GM10847 (cell line): ENCODE data around the gene ZZZ3.
A peak's percentile ranks its signal among the peaks of the same experiment; 100 is the strongest.

ENCODE experiments used
- POLR2A ChIP-seq: IDR thresholded peaks from 2 replicates; pipeline ENCODE4 v1.6.1; 2011; ENCODE audit not compliant: insufficient read length; ENCODE audit errors: extremely low read depth

Gene ZZZ3

DNA sequence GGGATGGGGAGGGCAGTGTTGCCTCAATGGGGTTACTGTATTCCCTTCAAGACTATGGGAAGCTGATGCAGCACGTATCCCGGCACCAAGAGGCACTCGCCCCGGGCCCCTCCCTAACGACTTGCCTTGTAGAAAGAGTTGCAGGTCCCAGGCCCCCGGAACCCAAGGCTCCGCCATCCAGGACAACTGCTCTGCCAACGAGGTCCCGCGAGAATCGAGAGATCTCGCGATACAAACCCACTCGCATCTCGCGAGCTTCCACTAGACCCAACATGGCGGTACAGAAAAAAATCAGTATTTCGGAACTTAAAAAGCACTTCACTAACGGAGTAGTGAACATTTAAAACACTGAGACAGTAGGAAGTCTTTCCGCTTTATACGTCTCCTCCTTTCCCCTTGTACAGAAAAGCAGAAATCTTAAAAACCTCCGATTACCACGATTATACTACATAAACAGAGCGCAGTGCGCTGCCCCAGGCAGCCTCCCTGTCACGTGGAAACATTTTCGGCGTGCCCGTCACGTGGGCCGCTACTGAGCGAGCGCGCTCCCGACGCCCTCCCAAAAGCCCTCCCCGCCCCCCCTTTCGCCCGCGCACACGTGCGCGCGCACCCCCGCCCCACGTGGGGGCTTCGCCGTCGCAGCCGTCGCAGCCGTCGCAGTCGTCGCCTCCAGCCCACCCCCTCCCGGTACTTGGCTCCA is at the start of gene ZZZ3:
TSS of gene ZZZ3 (minus strand) at position 199 of the 700 bp plus-strand sequence. CDS start 49,304 bp downstream, outside the sequence.
- peak; percentile 76 for TF ChIP-seq POLR2A

DNA sequence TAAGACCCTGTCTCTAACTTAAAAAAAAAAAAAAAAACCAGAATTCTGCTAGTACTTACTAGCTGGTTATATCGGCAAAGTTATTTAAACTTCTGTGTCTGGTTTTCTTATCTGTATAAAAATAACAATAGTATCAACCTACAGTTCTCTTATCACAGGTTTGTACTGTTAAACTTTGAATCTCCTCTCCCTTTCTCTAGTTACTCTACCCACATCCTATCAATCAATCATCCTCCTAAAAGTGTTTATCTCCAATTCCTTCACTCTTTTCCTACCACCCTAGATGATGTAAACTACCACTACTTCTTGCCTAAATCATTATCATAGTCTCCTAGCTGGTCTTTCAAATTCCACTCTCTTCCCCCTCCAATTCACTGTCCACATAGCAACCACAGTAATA is 49.6 kb upstream of the ZZZ3 start:
- no peak for TF ChIP-seq POLR2A

DNA sequence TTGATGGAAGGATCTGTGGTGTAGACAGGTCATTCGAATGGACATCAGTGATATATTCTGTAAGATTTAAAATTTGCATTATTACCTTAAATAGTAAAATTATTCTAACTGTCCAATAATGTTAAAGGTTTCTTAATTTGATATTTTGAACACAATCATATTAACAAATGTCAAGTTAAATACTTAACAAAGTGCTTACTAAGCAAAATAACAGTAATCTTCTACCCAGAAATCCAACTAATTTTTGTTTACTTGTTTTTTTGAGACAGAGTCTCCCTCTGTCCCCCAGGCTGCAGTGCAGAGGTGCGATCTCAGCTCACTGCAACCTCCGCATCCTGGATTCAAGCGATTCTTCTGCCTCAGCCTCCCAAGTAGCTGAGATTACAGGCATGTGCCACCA is 43.2 kb upstream of the ZZZ3 start:
- TF ChIP-seq POLR2A: no peak

DNA sequence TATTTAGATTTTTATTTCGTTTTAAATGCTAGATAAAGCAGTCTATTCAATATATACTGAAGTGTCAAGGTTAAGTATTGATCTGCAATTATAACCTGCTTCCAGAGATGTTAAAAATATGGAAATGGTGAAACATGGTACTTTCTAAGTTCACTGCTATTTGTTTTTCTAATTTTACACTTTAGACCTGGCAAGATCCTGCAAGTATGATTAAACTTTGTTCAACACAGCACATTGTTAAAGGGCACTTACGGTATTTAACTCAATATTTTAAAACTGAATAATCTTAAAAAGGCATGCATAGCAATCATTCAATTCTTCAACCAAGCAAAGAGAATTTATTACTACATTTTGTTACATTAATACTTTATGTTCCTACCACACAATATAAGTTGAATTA is 35.7 kb upstream of the ZZZ3 start:
- no peak for TF ChIP-seq POLR2A

DNA sequence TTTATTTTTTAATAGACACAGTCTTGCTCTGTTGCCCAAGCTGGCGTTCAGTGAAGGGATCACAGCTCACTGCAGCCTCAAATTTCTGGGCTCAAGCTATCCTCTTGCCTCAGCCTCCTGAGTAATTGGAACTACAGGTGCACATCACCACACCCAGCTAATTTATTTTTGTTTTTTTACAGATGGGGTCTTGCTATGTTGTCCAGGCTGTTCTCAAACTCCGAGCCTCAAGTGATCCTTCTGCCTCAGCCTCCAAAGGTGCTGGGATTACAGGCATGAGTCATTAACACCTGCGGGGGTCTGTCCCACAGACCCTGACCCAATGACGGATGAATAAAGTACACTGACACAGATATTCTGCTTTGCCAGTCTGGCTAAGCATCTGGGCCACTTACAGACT is 33.6 kb upstream of the ZZZ3 start:
- no peak for TF ChIP-seq POLR2A

DNA sequence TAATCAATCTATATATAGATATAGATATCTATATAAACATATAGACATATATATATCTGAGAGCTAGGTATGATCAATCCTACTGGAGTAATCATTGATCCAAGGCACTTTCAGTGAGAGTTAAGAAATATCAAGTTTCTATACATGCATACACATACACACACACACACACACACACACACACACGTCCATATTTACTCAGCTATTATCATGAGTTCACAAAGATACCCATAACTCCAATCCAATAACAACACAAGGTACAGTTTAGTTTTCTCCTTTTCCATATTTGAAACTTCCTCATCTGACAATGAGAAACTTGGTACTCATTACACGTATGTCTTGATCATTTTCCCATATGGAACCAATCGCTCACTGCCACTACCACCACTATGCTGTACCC is 27.3 kb upstream of the ZZZ3 start:
- TF ChIP-seq POLR2A: no peak

DNA sequence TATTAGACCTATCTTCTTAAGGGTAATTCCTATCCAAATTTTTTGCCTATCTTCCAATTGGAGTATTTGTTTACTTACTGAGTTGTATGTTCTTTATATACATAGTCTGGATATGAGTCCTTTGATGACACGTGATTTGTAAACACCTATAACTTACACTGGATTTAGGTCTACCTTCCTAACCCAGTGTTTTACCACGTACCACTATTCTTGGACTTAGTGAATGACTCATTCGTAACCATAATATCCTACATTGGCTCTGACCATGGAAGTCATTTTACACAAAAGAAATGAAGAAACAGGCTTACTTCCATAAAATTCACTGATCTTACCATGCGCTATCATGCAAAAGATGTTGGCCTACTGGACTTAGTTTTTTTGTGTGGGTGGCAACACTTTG is 23.9 kb upstream of the ZZZ3 start:
- TF ChIP-seq POLR2A: no peak

DNA sequence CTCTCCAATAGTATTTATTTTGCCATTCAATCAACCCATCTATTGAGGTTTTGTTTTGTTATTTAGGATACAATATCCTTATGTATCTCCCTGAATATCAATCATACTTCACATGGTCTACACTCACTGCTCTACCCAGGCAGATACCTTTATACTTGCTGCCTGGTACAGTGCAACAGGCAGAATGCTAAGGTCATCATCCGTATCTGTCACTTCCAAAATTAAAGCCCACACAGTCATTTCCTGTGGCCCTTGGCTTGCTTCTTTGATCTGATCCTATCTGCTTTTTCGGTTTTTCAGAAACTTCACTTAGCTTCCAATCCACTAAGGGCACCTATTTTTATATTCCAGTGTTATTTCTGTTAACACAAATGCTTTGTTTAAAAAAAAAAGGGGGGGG is 22.3 kb upstream of the ZZZ3 start:
- TF ChIP-seq POLR2A: no peak

DNA sequence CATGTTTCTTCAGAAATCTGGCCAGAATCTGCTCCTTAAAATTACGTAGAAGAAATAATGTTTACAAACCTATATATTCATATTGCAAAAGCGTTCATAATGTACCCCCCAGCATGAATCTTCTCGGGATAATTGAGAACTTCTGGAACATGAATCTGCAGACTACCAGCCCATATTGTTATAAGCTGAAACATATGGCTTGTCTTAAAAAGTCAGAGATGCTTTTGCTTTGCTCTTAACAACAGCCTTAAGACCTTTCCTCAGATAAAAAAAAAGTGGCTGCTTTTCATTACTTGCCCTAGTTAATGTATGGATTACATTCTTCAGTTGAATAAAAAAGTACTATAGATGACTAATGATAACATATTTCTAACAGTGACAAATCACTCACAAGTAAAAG is 15.0 kb upstream of the ZZZ3 start:
- no peak for TF ChIP-seq POLR2A

DNA sequence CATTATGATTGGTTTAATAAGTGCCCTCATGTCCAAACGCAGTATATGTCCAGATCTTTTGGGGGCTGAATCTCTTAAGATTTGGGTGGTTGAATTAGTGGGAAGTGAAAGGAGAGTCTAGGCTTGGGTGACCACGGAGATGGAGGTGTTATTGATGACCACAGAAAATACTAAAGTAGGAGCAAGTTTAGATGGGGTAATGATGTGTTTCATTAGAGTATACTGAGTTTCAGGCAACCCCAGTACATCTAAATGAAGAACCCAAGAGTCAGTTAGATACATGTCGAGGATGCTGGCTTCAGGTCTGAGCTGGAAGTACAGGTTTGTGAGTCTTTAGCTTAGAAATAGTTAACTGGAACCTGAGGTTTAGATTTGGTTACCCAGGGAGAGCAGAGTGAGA is 6.5 kb upstream of the ZZZ3 start:
- TF ChIP-seq POLR2A: no peak

DNA sequence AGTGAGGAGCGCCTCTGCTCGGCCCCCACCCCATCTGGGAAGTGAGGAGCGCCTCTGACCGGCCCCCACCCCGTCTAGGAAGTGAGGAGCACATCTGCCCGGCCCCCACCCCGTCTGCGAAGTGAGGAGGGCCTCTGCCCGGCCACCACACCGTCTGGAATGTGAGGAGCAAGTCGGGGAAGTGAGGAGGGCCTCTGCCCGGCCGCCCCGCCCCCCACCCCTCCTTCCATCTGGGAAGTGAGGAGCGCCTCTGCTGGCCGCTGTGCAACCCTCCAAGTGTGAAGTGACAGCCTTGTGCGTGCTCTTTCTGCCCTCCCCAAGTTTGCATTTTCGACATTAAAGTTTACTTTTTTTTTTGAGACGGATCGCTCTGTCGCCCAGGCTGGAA is 5.1 kb upstream of the ZZZ3 start:
- no peak for TF ChIP-seq POLR2A

DNA sequence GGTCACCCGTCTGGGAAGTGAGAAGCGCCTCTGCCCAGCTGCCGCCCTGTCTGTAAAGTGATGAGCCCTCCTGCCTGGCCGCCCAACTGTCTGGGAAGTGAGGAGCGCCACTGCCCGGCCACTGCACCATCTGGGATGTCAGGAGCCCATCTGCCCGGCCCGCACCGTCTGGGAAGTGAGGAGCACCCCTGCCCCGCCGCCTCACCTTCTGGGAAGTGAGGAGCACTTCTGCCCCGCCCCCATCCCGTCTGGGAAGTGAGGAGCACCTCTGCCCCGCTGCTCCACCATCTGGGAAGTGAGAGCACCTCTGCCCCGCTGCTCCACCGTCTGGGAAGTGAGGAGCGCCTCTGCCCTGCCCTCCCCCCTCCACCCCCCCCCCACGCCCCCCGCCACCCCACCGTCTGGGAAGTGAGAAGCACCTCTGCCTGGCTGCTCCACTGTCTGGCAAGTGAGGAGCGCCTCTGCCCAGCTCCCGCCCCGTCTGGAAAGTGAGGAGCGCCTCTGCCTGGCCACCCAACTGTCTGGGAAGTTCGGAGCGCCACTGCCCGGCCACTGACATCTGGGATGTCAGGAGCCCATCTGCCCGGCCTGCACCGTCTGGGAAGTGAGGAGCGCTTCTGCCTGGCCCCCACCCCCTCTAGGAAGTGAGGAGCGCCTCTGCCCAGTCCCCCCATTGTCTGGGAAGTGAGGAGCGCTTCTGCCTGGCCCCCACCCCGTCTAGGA is 4.5 kb upstream of the ZZZ3 start:
- TF ChIP-seq POLR2A: no peak

DNA sequence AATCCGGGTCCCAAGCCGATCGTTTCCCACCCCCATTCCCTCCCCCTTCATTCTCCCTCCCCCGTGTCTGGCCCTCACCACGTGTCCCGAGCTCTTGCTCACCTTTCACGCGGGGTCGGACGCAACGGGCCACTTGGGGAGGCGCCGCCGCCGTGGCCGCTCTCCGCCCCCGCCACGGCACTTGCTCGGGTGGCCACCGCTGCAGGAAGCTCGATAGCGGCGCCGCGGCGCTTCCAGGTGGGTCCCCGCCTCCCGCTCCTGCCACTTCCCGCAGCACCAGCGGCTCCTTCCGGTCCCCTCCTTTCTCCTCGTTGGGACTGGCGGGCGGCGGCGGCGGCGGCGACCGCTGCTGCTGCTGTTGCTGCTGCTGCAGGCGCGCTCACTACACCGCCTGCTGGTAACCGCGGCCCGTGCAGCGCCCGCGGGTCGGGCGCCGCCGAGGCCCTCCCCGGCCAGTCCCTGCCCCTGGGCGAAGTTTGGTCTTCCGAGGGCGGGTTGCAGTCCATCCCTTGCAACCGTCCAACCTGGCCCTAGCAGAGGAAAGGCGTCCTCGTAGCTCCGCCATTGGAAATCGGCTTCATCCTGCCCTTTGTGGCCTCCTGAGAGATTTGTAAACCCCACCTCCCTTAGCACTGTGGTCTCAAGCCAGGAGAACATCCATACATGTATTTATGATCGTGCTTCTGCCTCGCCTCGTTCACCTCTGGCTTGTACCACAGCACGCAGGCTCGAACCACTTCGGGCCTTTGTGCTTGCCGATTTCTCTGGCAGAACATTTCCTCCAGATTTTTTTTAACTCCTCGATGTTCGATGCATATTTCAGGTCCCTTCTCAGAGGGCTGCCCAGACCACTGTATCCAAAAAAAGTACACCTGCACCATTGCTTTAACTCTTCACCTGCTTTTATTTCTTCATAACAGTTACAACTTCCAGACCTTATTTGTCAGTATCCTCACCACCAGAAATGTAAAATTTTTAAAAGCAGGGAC is 996 bp upstream of the ZZZ3 start:
- TF ChIP-seq POLR2A: peak; percentile 77

DNA sequence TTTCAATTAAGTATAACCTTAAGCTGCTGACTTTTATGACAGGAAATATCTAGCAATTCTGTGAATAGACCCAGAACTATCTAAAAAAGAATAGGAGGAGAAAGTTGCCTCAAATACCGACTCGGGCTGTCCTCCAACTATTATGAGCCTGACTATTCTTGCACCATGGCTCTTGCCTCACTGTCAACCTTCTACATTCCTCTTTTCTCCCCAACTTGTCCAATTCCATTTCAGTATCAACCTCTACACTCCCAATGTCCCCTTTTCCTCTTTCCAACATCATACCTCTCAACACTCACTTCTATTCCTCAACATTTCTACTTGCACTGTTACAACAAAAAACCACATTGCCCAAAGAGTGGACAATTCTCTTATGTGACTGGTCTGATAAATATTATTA is 2.3 kb downstream of the ZZZ3 start:
- no peak for TF ChIP-seq POLR2A
